GM12874 (cell line): ENCODE measurements around the gene TMCC1.

Experiments used
- TF ChIP-seq, protein P1 (sequence below): IDR thresholded peaks from 2 replicates; pipeline ENCODE4 v1.5.1; 2011; ENCODE audit warnings: low read depth, mild to moderate bottlenecking, control low read depth, low read length, moderate library complexity; ENCODE audit not compliant: insufficient read depth

Gene TMCC1

DNA sequence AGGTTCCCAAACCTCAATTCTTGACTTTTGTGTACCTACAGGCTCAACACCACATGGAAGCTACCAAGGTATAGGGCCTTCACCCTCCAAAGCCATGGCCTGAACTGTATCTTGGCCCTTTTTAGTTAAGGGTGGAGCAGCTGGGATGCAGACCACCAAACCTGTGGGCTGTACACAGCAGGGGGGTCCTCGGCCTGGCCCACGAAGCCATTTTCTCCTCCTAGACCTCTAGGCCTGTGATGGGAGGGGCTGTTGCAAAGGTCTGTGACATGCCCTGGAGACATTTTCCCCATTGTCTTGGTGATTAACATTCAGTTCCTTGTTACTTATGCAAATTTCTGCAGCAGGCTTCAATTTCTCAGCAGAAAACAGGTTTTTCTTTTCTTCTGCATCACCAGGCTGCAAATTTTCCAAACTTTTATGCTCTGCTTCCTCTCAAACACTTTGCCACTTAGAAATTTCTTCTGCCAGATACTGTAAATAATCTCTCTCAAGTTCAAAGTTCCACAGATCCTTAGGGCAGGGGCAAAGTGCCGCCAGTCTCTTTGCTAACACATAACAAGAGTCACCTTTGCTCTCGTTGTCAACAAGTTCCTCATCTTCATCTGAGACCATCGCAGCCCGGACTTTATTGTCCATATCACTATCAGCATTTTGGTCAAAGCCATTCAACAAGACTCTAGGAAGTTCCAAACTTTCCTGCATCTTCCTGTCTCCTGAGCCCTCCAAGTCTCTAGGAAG, 196.1 kb downstream of the TMCC1 start:
- TF ChIP-seq, protein P1, sequence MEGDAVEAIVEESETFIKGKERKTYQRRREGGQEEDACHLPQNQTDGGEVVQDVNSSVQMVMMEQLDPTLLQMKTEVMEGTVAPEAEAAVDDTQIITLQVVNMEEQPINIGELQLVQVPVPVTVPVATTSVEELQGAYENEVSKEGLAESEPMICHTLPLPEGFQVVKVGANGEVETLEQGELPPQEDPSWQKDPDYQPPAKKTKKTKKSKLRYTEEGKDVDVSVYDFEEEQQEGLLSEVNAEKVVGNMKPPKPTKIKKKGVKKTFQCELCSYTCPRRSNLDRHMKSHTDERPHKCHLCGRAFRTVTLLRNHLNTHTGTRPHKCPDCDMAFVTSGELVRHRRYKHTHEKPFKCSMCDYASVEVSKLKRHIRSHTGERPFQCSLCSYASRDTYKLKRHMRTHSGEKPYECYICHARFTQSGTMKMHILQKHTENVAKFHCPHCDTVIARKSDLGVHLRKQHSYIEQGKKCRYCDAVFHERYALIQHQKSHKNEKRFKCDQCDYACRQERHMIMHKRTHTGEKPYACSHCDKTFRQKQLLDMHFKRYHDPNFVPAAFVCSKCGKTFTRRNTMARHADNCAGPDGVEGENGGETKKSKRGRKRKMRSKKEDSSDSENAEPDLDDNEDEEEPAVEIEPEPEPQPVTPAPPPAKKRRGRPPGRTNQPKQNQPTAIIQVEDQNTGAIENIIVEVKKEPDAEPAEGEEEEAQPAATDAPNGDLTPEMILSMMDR: no peak

DNA sequence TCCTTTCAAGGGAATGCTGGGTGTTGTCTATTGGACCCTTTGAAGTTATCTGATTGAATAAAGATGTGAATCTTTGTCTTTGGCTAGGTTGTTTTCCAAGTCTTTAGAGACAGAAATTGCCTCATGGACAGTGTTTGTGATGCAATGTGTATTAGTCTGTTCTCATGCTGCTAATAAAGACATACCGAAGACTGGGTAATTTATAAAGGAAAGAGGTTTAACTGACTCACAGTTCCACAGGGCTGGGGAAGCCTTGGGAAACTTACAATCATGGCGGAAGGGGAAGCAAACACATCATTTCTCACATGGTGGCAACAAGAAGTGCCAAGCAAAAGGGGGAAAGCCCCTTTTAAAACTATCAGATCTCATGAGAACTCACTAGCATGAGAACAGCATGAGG, 198.3 kb downstream of the TMCC1 start:
- TF ChIP-seq, protein P1: no peak

DNA sequence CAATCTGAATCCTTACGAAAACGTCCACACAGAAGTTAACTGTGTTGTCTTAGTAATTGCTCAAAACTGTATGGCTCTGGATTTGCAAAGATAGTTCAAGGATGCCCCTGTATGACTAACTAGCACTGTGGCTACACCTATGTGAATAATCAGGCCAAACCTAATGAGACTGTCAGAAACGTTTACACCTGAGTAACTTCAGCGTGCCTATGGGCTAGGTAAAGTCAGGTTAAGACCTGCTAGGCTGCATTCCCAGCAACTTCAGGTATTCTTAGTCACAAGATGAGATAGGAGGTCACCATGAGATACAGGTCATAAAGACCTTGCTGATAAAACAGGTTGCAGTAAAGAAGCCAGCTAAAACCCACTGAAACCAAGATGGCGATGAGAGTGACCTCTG, 199.3 kb downstream of the TMCC1 start:
- TF ChIP-seq, protein P1: no peak

DNA sequence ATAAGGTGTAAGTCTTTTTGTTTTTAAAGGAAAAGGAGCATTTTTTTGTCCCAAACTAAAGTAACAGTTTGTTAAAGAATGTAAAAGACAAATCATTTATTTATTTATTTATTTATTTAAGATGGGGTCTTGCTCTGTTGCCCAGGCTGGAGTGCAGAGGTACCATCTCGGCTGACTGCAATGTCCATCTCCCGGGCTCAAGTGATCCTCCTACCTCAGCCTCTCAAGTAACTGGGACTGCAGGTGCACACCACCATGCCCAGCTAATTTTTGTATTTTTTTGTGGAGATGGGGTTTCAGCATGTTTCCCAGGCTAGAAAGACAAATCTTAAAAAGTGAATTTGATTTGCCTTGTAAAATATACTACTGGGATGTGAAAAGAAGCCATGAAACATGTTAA, 200.8 kb downstream of the TMCC1 start:
- TF ChIP-seq, protein P1: no peak

DNA sequence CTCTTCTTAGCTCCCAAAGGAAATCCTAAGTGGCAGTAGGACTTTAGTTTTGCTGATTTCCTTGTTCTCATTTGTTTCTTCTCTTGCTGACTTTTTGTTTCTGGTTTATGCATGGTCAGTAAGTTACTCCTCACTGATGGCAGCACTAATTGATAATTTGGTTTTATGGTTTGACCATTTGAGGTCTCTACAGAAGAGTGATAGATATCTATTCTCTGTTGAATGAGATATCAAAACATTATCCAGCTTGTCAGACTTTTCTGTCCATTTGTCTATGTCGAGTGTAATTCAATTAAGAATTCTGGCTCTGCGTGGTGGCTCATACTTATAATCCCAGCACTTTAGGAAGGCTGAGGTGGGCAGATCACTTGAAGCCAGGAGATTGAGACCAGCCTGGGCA, 202.5 kb downstream of the TMCC1 start:
- TF ChIP-seq, protein P1: no peak

DNA sequence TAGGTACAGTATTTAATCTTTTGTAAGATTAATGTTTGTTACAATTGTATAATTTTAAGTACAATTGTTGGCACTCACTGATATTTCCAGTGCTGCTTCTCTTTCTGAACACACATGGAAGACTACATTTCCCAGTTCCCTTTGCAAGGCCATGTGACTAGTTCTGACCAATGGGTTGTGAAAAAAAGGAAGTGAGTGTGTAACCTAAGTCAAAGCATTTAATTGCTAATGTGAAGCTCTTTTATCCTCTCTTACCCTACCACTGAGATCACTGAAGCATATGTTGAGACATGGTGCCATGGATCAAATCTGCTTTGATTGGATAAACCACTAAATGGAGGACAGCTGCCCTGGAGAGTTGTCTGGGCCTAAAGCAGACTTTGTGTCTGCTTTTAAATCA, 203.1 kb downstream of the TMCC1 start:
- TF ChIP-seq, protein P1: no peak

DNA sequence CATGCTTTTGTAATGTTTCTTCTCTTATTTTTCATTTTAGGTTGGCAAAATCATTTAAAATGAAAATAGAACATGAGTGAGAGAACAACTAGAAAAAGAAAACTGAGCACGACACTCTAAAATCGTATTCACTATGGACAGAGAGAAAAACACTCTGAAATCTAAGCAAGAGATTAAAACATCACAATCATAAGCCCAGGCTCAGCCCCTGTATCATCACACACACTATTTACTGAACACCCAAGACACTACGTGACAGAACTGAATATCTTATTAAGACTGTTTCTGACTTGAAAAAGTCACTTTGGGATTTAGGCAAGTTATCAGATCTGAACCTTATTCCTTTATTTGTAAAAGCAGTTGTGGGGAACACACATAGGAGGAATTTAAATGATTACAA, 204.5 kb downstream of the TMCC1 start:
- TF ChIP-seq, protein P1: no peak
